ENCODE results near the gene LILRB3. TPM values are rescaled to one million over a fixed set of nuclear protein-coding genes. Genes with fewer than 3 reads are reported as not detected.

LILRB3 gene
- total and polyA plus RNA-seq, 2 experiments from 2014 or later = not detected

DNA sequence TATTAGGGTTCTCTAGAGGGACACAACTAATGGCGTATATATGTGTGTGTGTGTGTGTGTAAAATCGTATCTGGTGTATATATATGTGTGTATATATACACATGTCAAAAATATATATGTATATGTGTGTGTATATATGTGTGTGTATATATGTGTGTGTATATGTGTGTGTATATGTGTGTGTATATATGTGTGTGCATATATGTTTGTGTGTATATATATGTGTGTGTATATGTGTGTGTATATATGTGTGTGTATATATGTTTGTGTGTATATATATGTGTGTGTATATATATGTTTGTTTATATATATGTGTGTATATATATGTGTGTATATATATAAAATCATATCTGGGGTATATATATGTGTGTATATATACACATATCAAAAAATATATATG is 39.7 kb upstream of the LILRB3 start:
- H3K4me2 ChIP-seq = no peak overlapping the region

DNA sequence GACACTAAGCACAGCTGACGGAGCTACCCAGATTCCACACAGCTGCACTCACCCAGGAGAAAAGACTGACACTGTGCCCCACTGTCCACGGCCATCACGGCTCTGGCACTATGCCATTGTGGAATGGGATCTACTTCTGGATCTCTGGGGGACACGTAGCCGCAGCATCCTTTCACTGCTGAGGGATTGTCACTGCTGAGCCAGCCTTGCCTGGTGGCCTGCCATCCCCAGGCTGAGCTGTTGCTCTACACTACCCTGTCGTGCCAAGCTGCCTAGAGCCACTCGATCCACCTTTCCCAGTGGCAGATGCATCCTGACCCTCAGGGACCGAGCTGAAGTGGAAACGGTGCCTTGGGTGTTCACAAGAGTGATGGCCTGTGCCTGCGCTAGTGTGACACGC is 39.3 kb upstream of the LILRB3 start:
- Histone ChIP-seq H3K79me2 (replicated peaks; ENCODE audit: insufficient read depth) (no peaks in the 10 kb centered on the region), H4K20me1 (replicated peaks; ENCODE audit: insufficient read depth) (no peaks in the 10 kb centered on the region), H3K36me3 (ENCODE audit: insufficient read depth) (no peaks in the 10 kb centered on the region), H3K4me3 (no peak overlapping the region), H3F3A (replicated peaks; ENCODE audit: low read depth) (no peaks in the 10 kb centered on the region), H3K9me2 (ENCODE audit: insufficient read depth) (no peaks in the 10 kb centered on the region), H3K27me3 (ENCODE audit: insufficient read depth) (no peaks in the 10 kb centered on the region), H3K4me1 (ENCODE audit: insufficient read depth) (no peaks in the 10 kb centered on the region; the same call in 1 of the 2 replicates), H2AFZ (no peak overlapping the region), H3K4me2 (no peak overlapping the region), H3K27ac (ENCODE audit: low read depth) (no peak overlapping the region)
- H3K27me3 Mint-ChIP-seq (ENCODE audit: insufficient read depth, low read depth, poor library complexity) = no peaks in the 10 kb centered on the region
- no peak for DNase-seq (ENCODE audit: low spot score)
- H3K4me3 Mint-ChIP-seq = no peak overlapping the region
- H3K9me3 Mint-ChIP-seq = no peaks in the 10 kb centered on the region; the same call in 2 of the 3 replicates
- no peaks in the 10 kb centered on the region for H3K36me3 Mint-ChIP-seq (ENCODE audit: low read depth)
- no peak overlapping the region for H3K27ac Mint-ChIP-seq
- ATAC-seq = no peak
- H3K4me1 Mint-ChIP-seq = peaks cover 5% of the 10 kb centered on the region; the same call in 2 of the 3 replicates
- TF ChIP-seq ZNF114 (CRISPR knock-in tag; IDR thresholded peaks at IDR 0.05) (no peak), STAT1 (IDR thresholded peaks at IDR 0.05; ENCODE audit: unreplicated experiment) (no peak), EZH2phosphoT487 (IDR thresholded peaks at IDR 0.05; ENCODE audit: unreplicated experiment) (no peak), EZH2 (IDR thresholded peaks at IDR 0.05; ENCODE audit: low read depth, unreplicated experiment) (no peak), CREB1 (CRISPR knock-in tag; IDR thresholded peaks at IDR 0.05; ENCODE audit: low read depth) (no peak)
- TF ChIP-seq, protein P1, sequence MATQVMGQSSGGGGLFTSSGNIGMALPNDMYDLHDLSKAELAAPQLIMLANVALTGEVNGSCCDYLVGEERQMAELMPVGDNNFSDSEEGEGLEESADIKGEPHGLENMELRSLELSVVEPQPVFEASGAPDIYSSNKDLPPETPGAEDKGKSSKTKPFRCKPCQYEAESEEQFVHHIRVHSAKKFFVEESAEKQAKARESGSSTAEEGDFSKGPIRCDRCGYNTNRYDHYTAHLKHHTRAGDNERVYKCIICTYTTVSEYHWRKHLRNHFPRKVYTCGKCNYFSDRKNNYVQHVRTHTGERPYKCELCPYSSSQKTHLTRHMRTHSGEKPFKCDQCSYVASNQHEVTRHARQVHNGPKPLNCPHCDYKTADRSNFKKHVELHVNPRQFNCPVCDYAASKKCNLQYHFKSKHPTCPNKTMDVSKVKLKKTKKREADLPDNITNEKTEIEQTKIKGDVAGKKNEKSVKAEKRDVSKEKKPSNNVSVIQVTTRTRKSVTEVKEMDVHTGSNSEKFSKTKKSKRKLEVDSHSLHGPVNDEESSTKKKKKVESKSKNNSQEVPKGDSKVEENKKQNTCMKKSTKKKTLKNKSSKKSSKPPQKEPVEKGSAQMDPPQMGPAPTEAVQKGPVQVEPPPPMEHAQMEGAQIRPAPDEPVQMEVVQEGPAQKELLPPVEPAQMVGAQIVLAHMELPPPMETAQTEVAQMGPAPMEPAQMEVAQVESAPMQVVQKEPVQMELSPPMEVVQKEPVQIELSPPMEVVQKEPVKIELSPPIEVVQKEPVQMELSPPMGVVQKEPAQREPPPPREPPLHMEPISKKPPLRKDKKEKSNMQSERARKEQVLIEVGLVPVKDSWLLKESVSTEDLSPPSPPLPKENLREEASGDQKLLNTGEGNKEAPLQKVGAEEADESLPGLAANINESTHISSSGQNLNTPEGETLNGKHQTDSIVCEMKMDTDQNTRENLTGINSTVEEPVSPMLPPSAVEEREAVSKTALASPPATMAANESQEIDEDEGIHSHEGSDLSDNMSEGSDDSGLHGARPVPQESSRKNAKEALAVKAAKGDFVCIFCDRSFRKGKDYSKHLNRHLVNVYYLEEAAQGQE (IDR thresholded peaks at IDR 0.05; ENCODE audit: unreplicated experiment) = no peak
- TF ChIP-seq, protein P2, sequence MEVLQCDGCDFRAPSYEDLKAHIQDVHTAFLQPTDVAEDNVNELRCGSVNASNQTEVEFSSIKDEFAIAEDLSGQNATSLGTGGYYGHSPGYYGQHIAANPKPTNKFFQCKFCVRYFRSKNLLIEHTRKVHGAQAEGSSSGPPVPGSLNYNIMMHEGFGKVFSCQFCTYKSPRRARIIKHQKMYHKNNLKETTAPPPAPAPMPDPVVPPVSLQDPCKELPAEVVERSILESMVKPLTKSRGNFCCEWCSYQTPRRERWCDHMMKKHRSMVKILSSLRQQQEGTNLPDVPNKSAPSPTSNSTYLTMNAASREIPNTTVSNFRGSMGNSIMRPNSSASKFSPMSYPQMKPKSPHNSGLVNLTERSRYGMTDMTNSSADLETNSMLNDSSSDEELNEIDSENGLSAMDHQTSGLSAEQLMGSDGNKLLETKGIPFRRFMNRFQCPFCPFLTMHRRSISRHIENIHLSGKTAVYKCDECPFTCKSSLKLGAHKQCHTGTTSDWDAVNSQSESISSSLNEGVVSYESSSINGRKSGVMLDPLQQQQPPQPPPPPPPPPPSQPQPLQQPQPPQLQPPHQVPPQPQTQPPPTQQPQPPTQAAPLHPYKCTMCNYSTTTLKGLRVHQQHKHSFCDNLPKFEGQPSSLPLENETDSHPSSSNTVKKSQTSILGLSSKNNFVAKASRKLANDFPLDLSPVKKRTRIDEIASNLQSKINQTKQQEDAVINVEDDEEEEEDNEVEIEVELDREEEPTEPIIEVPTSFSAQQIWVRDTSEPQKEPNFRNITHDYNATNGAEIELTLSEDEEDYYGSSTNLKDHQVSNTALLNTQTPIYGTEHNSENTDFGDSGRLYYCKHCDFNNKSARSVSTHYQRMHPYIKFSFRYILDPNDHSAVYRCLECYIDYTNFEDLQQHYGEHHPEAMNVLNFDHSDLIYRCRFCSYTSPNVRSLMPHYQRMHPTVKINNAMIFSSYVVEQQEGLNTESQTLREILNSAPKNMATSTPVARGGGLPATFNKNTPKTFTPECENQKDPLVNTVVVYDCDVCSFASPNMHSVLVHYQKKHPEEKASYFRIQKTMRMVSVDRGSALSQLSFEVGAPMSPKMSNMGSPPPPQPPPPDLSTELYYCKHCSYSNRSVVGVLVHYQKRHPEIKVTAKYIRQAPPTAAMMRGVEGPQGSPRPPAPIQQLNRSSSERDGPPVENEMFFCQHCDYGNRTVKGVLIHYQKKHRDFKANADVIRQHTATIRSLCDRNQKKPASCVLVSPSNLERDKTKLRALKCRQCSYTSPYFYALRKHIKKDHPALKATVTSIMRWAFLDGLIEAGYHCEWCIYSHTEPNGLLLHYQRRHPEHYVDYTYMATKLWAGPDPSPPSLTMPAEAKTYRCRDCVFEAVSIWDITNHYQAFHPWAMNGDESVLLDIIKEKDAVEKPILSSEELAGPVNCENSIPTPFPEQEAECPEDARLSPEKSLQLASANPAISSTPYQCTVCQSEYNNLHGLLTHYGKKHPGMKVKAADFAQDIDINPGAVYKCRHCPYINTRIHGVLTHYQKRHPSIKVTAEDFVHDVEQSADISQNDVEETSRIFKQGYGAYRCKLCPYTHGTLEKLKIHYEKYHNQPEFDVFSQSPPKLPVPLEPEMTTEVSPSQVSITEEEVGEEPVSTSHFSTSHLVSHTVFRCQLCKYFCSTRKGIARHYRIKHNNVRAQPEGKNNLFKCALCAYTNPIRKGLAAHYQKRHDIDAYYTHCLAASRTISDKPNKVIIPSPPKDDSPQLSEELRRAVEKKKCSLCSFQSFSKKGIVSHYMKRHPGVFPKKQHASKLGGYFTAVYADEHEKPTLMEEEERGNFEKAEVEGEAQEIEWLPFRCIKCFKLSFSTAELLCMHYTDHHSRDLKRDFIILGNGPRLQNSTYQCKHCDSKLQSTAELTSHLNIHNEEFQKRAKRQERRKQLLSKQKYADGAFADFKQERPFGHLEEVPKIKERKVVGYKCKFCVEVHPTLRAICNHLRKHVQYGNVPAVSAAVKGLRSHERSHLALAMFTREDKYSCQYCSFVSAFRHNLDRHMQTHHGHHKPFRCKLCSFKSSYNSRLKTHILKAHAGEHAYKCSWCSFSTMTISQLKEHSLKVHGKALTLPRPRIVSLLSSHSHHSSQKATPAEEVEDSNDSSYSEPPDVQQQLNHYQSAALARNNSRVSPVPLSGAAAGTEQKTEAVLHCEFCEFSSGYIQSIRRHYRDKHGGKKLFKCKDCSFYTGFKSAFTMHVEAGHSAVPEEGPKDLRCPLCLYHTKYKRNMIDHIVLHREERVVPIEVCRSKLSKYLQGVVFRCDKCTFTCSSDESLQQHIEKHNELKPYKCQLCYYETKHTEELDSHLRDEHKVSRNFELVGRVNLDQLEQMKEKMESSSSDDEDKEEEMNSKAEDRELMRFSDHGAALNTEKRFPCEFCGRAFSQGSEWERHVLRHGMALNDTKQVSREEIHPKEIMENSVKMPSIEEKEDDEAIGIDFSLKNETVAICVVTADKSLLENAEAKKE (CRISPR knock-in tag; IDR thresholded peaks at IDR 0.05) = no peak
- TF ChIP-seq, protein P3, sequence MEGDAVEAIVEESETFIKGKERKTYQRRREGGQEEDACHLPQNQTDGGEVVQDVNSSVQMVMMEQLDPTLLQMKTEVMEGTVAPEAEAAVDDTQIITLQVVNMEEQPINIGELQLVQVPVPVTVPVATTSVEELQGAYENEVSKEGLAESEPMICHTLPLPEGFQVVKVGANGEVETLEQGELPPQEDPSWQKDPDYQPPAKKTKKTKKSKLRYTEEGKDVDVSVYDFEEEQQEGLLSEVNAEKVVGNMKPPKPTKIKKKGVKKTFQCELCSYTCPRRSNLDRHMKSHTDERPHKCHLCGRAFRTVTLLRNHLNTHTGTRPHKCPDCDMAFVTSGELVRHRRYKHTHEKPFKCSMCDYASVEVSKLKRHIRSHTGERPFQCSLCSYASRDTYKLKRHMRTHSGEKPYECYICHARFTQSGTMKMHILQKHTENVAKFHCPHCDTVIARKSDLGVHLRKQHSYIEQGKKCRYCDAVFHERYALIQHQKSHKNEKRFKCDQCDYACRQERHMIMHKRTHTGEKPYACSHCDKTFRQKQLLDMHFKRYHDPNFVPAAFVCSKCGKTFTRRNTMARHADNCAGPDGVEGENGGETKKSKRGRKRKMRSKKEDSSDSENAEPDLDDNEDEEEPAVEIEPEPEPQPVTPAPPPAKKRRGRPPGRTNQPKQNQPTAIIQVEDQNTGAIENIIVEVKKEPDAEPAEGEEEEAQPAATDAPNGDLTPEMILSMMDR (conservative IDR thresholded peaks at IDR 0.05; ENCODE audit: low read depth in 2 of 2) = no peak
- TF ChIP-seq, protein P4, sequence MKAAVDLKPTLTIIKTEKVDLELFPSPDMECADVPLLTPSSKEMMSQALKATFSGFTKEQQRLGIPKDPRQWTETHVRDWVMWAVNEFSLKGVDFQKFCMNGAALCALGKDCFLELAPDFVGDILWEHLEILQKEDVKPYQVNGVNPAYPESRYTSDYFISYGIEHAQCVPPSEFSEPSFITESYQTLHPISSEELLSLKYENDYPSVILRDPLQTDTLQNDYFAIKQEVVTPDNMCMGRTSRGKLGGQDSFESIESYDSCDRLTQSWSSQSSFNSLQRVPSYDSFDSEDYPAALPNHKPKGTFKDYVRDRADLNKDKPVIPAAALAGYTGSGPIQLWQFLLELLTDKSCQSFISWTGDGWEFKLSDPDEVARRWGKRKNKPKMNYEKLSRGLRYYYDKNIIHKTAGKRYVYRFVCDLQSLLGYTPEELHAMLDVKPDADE (IDR thresholded peaks at IDR 0.05) = no peak

More for the DNA sequence above, 39.7 kb upstream of the LILRB3 start:
- Mint-ChIP-seq H3K4me3 (no peak overlapping the region), H3K36me3 (ENCODE audit: low read depth) (no peaks in the 10 kb centered on the region), H3K27ac (no peak overlapping the region), H3K9me3 (no peaks in the 10 kb centered on the region; the same call in 2 of the 3 replicates), H3K27me3 (ENCODE audit: insufficient read depth, low read depth, poor library complexity) (no peaks in the 10 kb centered on the region), H3K4me1 (peaks cover 5% of the 10 kb centered on the region; the same call in 2 of the 3 replicates)
- H3K27ac ChIP-seq (ENCODE audit: low read depth) = no peak overlapping the region
- no peak overlapping the region for H3K4me3 ChIP-seq
- H3K27me3 ChIP-seq (ENCODE audit: insufficient read depth) = no peaks in the 10 kb centered on the region
- H3K9me2 ChIP-seq (ENCODE audit: insufficient read depth) = no peaks in the 10 kb centered on the region
- H3K36me3 ChIP-seq (ENCODE audit: insufficient read depth) = no peaks in the 10 kb centered on the region
- H4K20me1 ChIP-seq (replicated peaks; ENCODE audit: insufficient read depth) = no peaks in the 10 kb centered on the region
- H2AFZ ChIP-seq = no peak overlapping the region
- H3F3A ChIP-seq (replicated peaks; ENCODE audit: low read depth) = no peaks in the 10 kb centered on the region
- H3K4me1 ChIP-seq (ENCODE audit: insufficient read depth) = no peaks in the 10 kb centered on the region; the same call in 1 of the 2 replicates
- DNase-seq (ENCODE audit: low spot score) (no peak), ATAC-seq (no peak)
- no peak for TF ChIP-seq NANOG (IDR thresholded peaks at IDR 0.05; ENCODE audit: borderline replicate concordance)
- H3K79me2 ChIP-seq (replicated peaks; ENCODE audit: insufficient read depth) = no peaks in the 10 kb centered on the region

Measured in GM23338 (cell line).